ENCODE measurements around the gene FCHSD2.

GRCh38 chr11:72947229-72947628 is 194.9 kb downstream of the FCHSD2 start:
- TF ChIP-seq CTCF (IDR thresholded peaks at IDR 0.05 in 8 of 11, conservative IDR thresholded peaks at IDR 0.05 in 3 of 11): no peak
- no peak for TF ChIP-seq POLR2A (IDR thresholded peaks at IDR 0.05)
